Natural killer cell (primary cell): ENCODE results near the gene MED13L. TPM values are rescaled to one million over a fixed set of nuclear protein-coding genes. Genes with fewer than 3 reads are reported as not detected.

Experiments used
- ATAC-seq, 3 donors: fragments of 150-1000 bp in 2 of 3; fragments of 200-7000 bp in 1 of 3; cut with Tn5 transposase; 1 replicate in 1 of 3; 2 replicates in 2 of 3; pipeline ENCODE4 v1.10.0; 2021; ENCODE audit warnings: mild to moderate bottlenecking in 2 of 3, moderate library complexity in 2 of 3
- DNase-seq, 2 donors: peaks; one replicate each; pipeline versions ENCODE4 v3.0.0 to v3.0.0-alpha.2; 2013 to 2021; ENCODE audit warnings: mixed read lengths in 1 of 2
- H3K27ac ChIP-seq: one replicate; pipeline ENCODE4 v1.5.1; 2013; ENCODE audit warnings: mild to moderate bottlenecking, low read length
- H3K27me3 ChIP-seq: one replicate; pipeline ENCODE4 v1.6.1; 2013; ENCODE audit warnings: low read length; ENCODE audit not compliant: control insufficient read depth, insufficient read depth
- H3K36me3 ChIP-seq: one replicate; pipeline ENCODE4 v1.6.1; 2013; ENCODE audit warnings: low read length; ENCODE audit not compliant: control insufficient read depth, insufficient read depth
- H3K4me1 ChIP-seq: one replicate; pipeline ENCODE4 v1.6.1; 2013; ENCODE audit warnings: low read length; ENCODE audit not compliant: control insufficient read depth, insufficient read depth
- H3K4me3 ChIP-seq: one replicate; pipeline ENCODE4 v1.5.1; 2013; ENCODE audit warnings: low read length
- H3K9me3 ChIP-seq: one replicate; pipeline ENCODE4 v1.6.1; 2013; ENCODE audit warnings: low read length; ENCODE audit not compliant: control insufficient read depth, insufficient read depth
- H3K27ac Mint-ChIP-seq, 2 donors: one replicate each; pipeline ENCODE4 v1.8.0; 2022; ENCODE audit warnings: mild to moderate bottlenecking in 2 of 2, mixed read lengths in 2 of 2, moderate library complexity in 1 of 2
- H3K27me3 Mint-ChIP-seq, 2 donors: one replicate each; pipeline ENCODE4 v1.8.0; 2022; ENCODE audit warnings: low read depth in 2 of 2, mixed read lengths in 2 of 2
- H3K36me3 Mint-ChIP-seq: one replicate; pipeline ENCODE4 v1.8.0; 2022; ENCODE audit warnings: mixed read lengths
- H3K4me1 Mint-ChIP-seq, 2 donors: one replicate each; pipeline ENCODE4 v1.8.0; 2022; ENCODE audit warnings: mixed read lengths in 2 of 2
- H3K4me3 Mint-ChIP-seq: one replicate; pipeline ENCODE4 v1.8.0; 2022; ENCODE audit warnings: mild to moderate bottlenecking, moderate library complexity, mixed read lengths
- H3K9me3 Mint-ChIP-seq, 2 donors: one replicate each; pipeline ENCODE4 v1.8.0; 2022; ENCODE audit warnings: mixed read lengths in 2 of 2
- WGBS: methylation state at CpG from one replicate; pipeline ENCODE4 v1.1.7; 2013; ENCODE audit warnings: missing lambda C conversion rate; ENCODE audit not compliant: insufficient coverage; 5-methylcytosine and 5-hydroxymethylcytosine counted together
- intact Hi-C: fragments of 100-400 bp; cut with micrococcal nuclease; formaldehyde crosslinking; loops from one replicate; pipeline ENCODE4 v1.14.2; 2022
- total RNA-seq, 4 donors: library from RNA; stranded (reverse); fragments of 120-200 nt in 1 of 4; gene quantifications; one replicate each; pipeline versions ENCODE4 v1.2.3 to v1.2.4, GENCODE V29; 2013 to 2022
- TF ChIP-seq, protein P1 (sequence below): fragments of 200-600 bp; IDR thresholded peaks from one replicate; pipeline ENCODE4 v1.8.0; 2022; ENCODE audit warnings: antibody characterized with exemption

MED13L gene
- total RNA-seq, 3 donors from 2014 or later (not counting 1 experiment from before 2014, with no cell fraction given), result 237 to 316 (median 240) TPM

DNA sequence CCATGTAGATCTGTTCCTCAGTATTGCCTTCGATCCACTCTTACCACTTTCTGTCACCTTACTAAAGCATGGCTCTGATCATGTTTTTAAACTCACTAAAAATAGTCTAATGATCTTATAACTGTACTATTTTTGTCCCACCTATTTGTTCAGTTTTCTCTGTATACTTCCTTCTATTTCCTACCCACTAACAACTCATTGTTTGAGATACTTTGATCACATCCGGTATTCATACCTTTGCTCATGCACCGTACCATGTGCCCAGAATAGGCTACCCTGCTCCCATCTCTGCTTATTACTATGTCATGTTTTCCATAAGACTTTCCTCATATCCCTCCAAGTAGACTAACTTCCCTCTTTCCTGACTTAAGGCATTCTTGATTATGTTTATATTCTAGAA lies 128.6 kb downstream of the MED13L start:
- Mint-ChIP-seq H3K4me3 (no peak overlapping the region), H3K27me3 (no peaks in the 10 kb centered on the region), H3K9me3 (no peaks in the 10 kb centered on the region), H3K4me1 (peaks cover 59 to 62% of the 10 kb centered on the region in 2 donors), H3K36me3 (no peaks in the 10 kb centered on the region), H3K27ac (peak overlapping the region; percentile 1 to 9)
- TF ChIP-seq, protein P1, sequence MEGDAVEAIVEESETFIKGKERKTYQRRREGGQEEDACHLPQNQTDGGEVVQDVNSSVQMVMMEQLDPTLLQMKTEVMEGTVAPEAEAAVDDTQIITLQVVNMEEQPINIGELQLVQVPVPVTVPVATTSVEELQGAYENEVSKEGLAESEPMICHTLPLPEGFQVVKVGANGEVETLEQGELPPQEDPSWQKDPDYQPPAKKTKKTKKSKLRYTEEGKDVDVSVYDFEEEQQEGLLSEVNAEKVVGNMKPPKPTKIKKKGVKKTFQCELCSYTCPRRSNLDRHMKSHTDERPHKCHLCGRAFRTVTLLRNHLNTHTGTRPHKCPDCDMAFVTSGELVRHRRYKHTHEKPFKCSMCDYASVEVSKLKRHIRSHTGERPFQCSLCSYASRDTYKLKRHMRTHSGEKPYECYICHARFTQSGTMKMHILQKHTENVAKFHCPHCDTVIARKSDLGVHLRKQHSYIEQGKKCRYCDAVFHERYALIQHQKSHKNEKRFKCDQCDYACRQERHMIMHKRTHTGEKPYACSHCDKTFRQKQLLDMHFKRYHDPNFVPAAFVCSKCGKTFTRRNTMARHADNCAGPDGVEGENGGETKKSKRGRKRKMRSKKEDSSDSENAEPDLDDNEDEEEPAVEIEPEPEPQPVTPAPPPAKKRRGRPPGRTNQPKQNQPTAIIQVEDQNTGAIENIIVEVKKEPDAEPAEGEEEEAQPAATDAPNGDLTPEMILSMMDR, result no peak
- Histone ChIP-seq H3K4me1 (peaks cover 3% of the 10 kb centered on the region), H3K27me3 (no peaks in the 10 kb centered on the region), H3K36me3 (no peaks in the 10 kb centered on the region), H3K27ac (no peak overlapping the region), H3K4me3 (no peak overlapping the region), H3K9me3 (no peaks in the 10 kb centered on the region)
- intact Hi-C loops, result no loop called here
- DNase-seq (no peak), ATAC-seq (no peak)
- 63% methylated on average over 3 of the region's 3 CpGs for WGBS

- intact Hi-C loops, result no loop called here
- no peaks in the 10 kb centered on the region for H3K9me3 Mint-ChIP-seq
- H3K9me3 ChIP-seq, result no peaks in the 10 kb centered on the region
- H3K27ac Mint-ChIP-seq, result no peak overlapping the region
- H3K27ac ChIP-seq, result no peak overlapping the region
- DNase-seq, result no peak
- no peaks in the 10 kb centered on the region for H3K36me3 ChIP-seq
- no peak overlapping the region for H3K4me3 ChIP-seq
- TF ChIP-seq, protein P1, result no peak
- no peak for ATAC-seq
- peaks cover 13% of the 10 kb centered on the region for H3K4me1 ChIP-seq
- H3K36me3 Mint-ChIP-seq, result no peaks in the 10 kb centered on the region
- H3K27me3 Mint-ChIP-seq, result no peaks in the 10 kb centered on the region
- H3K27me3 ChIP-seq, result no peaks in the 10 kb centered on the region
- H3K4me3 Mint-ChIP-seq, result no peak overlapping the region
- peaks cover 57 to 61% of the 10 kb centered on the region in 2 donors for H3K4me1 Mint-ChIP-seq
- 98% methylated on average over 7 of the region's 8 CpGs for WGBS
Observed at GRCh38 chr12:116146386-116146785, 131.1 kb downstream of the MED13L start.

DNA sequence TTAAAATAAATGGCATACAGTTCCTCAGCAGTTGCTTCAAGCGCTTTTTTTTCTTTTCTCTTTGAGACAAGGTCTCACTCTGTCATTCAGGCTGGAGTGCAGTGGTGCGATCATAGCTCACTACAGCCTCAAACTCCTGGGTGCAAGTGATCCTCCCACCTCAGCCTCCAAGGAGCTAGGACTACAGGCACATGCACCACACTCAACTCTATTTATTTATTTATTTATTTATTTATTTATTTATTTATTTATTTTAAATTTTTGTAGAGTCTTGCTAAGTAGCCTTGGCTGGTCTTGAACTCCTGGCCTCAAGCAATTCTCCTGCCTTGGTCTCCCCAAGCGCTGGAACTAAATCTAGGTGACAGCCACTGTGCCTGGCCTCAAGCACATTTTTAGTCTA lies 132.0 kb downstream of the MED13L start:
- no peaks in the 10 kb centered on the region for H3K36me3 Mint-ChIP-seq
- TF ChIP-seq, protein P1, result no peak
- H3K27ac Mint-ChIP-seq, result no peak overlapping the region
- no peaks in the 10 kb centered on the region for H3K9me3 ChIP-seq
- H3K9me3 Mint-ChIP-seq, result no peaks in the 10 kb centered on the region
- intact Hi-C loops, result no loop called here
- DNase-seq, result no peak
- H3K27me3 Mint-ChIP-seq, result no peaks in the 10 kb centered on the region
- peaks cover 53 to 54% of the 10 kb centered on the region in 2 donors for H3K4me1 Mint-ChIP-seq
- no peak overlapping the region for H3K27ac ChIP-seq
- no peak for ATAC-seq
- no peak overlapping the region for H3K4me3 ChIP-seq
- 97% methylated on average over 3 of the region's 3 CpGs for WGBS
- H3K4me1 ChIP-seq, result peaks cover 13% of the 10 kb centered on the region
- H3K36me3 ChIP-seq, result no peaks in the 10 kb centered on the region
- H3K4me3 Mint-ChIP-seq, result no peak overlapping the region
- no peaks in the 10 kb centered on the region for H3K27me3 ChIP-seq

DNA sequence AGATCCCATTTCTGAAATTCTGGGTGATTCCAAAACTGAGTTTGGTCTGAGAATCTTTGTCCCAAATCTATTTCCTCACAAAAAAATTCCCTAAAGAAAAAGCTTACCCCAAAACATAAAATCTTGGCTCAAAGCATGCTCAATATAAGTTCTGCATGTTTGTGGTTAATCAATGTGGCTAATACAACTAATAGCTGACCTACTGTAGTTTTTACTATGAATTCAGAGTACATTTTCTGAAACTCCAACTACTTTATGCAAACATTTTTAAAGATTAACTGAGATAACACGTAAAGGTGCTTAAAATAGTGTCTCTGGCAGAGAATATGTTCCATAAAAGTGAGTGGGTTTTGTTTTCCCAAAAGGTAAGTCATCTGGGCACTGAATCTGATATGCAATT lies 133.1 kb downstream of the MED13L start:
- H3K4me1 ChIP-seq, result peaks cover 13% of the 10 kb centered on the region
- H3K27ac ChIP-seq, result no peak overlapping the region
- ATAC-seq (no peak), DNase-seq (no peak)
- Mint-ChIP-seq H3K4me1 (peaks cover 51 to 55% of the 10 kb centered on the region in 2 donors), H3K4me3 (peak overlapping the region; percentile 8), H3K36me3 (no peaks in the 10 kb centered on the region), H3K9me3 (no peaks in the 10 kb centered on the region), H3K27me3 (no peaks in the 10 kb centered on the region), H3K27ac (peak overlapping the region; percentile 80 to 81)
- H3K27me3 ChIP-seq, result no peaks in the 10 kb centered on the region
- TF ChIP-seq, protein P1, result no peak
- WGBS, result 67% methylated on average over 1 of the region's 1 CpG
- no peaks in the 10 kb centered on the region for H3K9me3 ChIP-seq
- no peaks in the 10 kb centered on the region for H3K36me3 ChIP-seq
- no peak overlapping the region for H3K4me3 ChIP-seq
- intact Hi-C loops, result loop anchor here (5.0 kb wide), 1 partner anchor 53 kb away; no protein-coding TSS in a partner anchor
